HEK293 (cell line): ENCODE results near the gene MRFAP1.

Experiments used
- CTCF ChIA-PET: fragments of 350-600 bp; formaldehyde crosslinking; extraction: SDS; loops from one replicate; lab custom pipeline; 2021; ENCODE audit warnings: antibody characterized with exemption; lab: Yijun Ruan, JAX
- POLR2A ChIA-PET: fragments of 300-600 bp; formaldehyde crosslinking; extraction: SDS; loops from one replicate; lab custom pipeline; 2020; ENCODE audit warnings: antibody characterized with exemption, inconsistent platforms; lab: Yijun Ruan, JAX
- H3K27ac ChIP-seq: fragments of 200-500 bp; sonication (Bioruptor generic); 2 replicates; pipeline ENCODE4 v1.5.1; 2014; ENCODE audit warnings: low read depth, low read length, control low read depth, inconsistent platforms; ENCODE audit errors: extremely low read depth
- H3K36me3 ChIP-seq, 2 experiments: fragments of 200-500 bp in 1 of 2; sonication (Bioruptor generic) in 1 of 2; 1 replicate in 1 of 2; 2 replicates in 1 of 2; pipeline ENCODE4 v1.5.1; 2014 to 2017; ENCODE audit warnings: inconsistent platforms in 2 of 2, low read length in 2 of 2; ENCODE audit not compliant: control insufficient read depth in 2 of 2, insufficient read depth in 1 of 2
- H3K4me1 ChIP-seq: fragments of 200-500 bp; sonication (Bioruptor generic); 2 replicates; pipeline ENCODE4 v1.5.1; 2014; ENCODE audit warnings: mild to moderate bottlenecking, low read length, inconsistent platforms; ENCODE audit not compliant: control insufficient read depth, insufficient read depth
- H3K4me3 ChIP-seq: 2 replicates; pipeline ENCODE4 v1.5.1; 2011; ENCODE audit warnings: low read depth, mild to moderate bottlenecking, control low read depth, low read length, moderate library complexity
- H3K9me3 ChIP-seq: fragments of 200-500 bp; sonication (Bioruptor generic); 2 replicates; pipeline ENCODE4 v1.5.1; 2014; ENCODE audit warnings: low read depth, low read length, inconsistent platforms; ENCODE audit not compliant: control insufficient read depth, insufficient read depth
- AEBP2 ChIP-seq: fragments of 450-650 bp; formaldehyde crosslinking; IDR thresholded peaks from 2 replicates; pipeline ENCODE4 v1.5.1; 2016; ENCODE audit warnings: missing biosample characterization, missing genetic modification characterization, borderline replicate concordance
- CTCF ChIP-seq: fragments of 450-650 bp; formaldehyde crosslinking; IDR thresholded peaks from 2 replicates; pipeline ENCODE4 v1.5.1; 2016; ENCODE audit warnings: missing biosample characterization, missing genetic modification characterization
- GLIS1 ChIP-seq: fragments of 450-650 bp; formaldehyde crosslinking; IDR thresholded peaks from 2 replicates; pipeline ENCODE4 v1.5.1; 2016; ENCODE audit warnings: missing biosample characterization, missing genetic modification characterization
- REPIN1 ChIP-seq: fragments of 450-650 bp; formaldehyde crosslinking; IDR thresholded peaks from 2 replicates; pipeline ENCODE4 v1.5.1; 2017; ENCODE audit warnings: missing biosample characterization, missing genetic modification characterization, low read depth
- SP7 ChIP-seq: fragments of 450-650 bp; formaldehyde crosslinking; IDR thresholded peaks from 2 replicates; pipeline ENCODE4 v1.5.1; 2016; ENCODE audit warnings: missing biosample characterization, missing genetic modification characterization
- TSHZ1 ChIP-seq: fragments of 450-650 bp; formaldehyde crosslinking; IDR thresholded peaks from 2 replicates; pipeline ENCODE4 v1.5.1; 2016; ENCODE audit warnings: missing biosample characterization, missing genetic modification characterization, borderline replicate concordance
- ZNF114 ChIP-seq: fragments of 450-650 bp; formaldehyde crosslinking; IDR thresholded peaks from 2 replicates; pipeline ENCODE4 v1.5.0; 2017; ENCODE audit warnings: missing biosample characterization, missing genetic modification characterization
- ZNF138 ChIP-seq: fragments of 450-650 bp; formaldehyde crosslinking; IDR thresholded peaks from 2 replicates; pipeline ENCODE4 v1.5.1; 2016; ENCODE audit warnings: missing biosample characterization, missing genetic modification characterization, borderline replicate concordance
- ZNF211 ChIP-seq: fragments of 450-650 bp; formaldehyde crosslinking; IDR thresholded peaks from 2 replicates; pipeline ENCODE4 v1.5.1; 2016; ENCODE audit warnings: low read depth, missing biosample characterization, missing genetic modification characterization
- ZNF214 ChIP-seq: fragments of 450-650 bp; formaldehyde crosslinking; IDR thresholded peaks from 2 replicates; pipeline ENCODE4 v1.5.1; 2017; ENCODE audit warnings: missing biosample characterization, mild to moderate bottlenecking, missing genetic modification characterization, borderline replicate concordance
- ZNF221 ChIP-seq: fragments of 450-650 bp; formaldehyde crosslinking; IDR thresholded peaks from 2 replicates; pipeline ENCODE4 v1.5.1; 2017; ENCODE audit warnings: missing biosample characterization, missing genetic modification characterization, borderline replicate concordance
- ZNF248 ChIP-seq: fragments of 450-650 bp; formaldehyde crosslinking; IDR thresholded peaks from 2 replicates; pipeline ENCODE4 v1.5.1; 2017; ENCODE audit warnings: missing biosample characterization, missing genetic modification characterization
- ZNF416 ChIP-seq: fragments of 450-650 bp; formaldehyde crosslinking; IDR thresholded peaks from 2 replicates; pipeline ENCODE4 v1.5.1; 2016; ENCODE audit warnings: missing biosample characterization, missing genetic modification characterization
- ZNF433 ChIP-seq: fragments of 450-650 bp; formaldehyde crosslinking; IDR thresholded peaks from 2 replicates; pipeline ENCODE4 v1.5.1; 2016; ENCODE audit warnings: missing biosample characterization, missing genetic modification characterization, low read depth
- ZNF473 ChIP-seq: fragments of 450-650 bp; formaldehyde crosslinking; IDR thresholded peaks from 2 replicates; pipeline ENCODE4 v1.5.1; 2017; ENCODE audit warnings: missing biosample characterization, missing genetic modification characterization
- ZNF501 ChIP-seq: fragments of 450-650 bp; formaldehyde crosslinking; IDR thresholded peaks from 2 replicates; pipeline ENCODE4 v1.5.1; 2016; ENCODE audit warnings: missing biosample characterization, missing genetic modification characterization
- ZNF596 ChIP-seq: fragments of 450-650 bp; IDR thresholded peaks from 2 replicates; pipeline ENCODE4 v1.5.0; 2018; ENCODE audit warnings: missing biosample characterization, mild to moderate bottlenecking, missing genetic modification characterization, moderate library complexity
- ZNF610 ChIP-seq: fragments of 450-650 bp; formaldehyde crosslinking; IDR thresholded peaks from 2 replicates; pipeline ENCODE4 v1.5.1; 2016; ENCODE audit warnings: missing biosample characterization, missing genetic modification characterization, borderline replicate concordance
- ZNF626 ChIP-seq: fragments of 450-650 bp; sonication (Bioruptor Pico); formaldehyde crosslinking; IDR thresholded peaks from 2 replicates; pipeline ENCODE4 v1.5.1; 2018; ENCODE audit warnings: missing biosample characterization, missing genetic modification characterization, inconsistent platforms
- ZNF658 ChIP-seq: fragments of 450-650 bp; formaldehyde crosslinking; IDR thresholded peaks from 2 replicates; pipeline ENCODE4; 2016; ENCODE audit warnings: missing biosample characterization, missing genetic modification characterization
- ZNF785 ChIP-seq: fragments of 450-650 bp; formaldehyde crosslinking; IDR thresholded peaks from 2 replicates; pipeline ENCODE4 v1.5.1; 2016; ENCODE audit warnings: missing biosample characterization, missing genetic modification characterization
- TF ChIP-seq, protein P1 (sequence below): fragments of 450-650 bp; formaldehyde crosslinking; IDR thresholded peaks from 2 replicates; pipeline ENCODE4 v1.5.1; 2016; ENCODE audit warnings: missing biosample characterization, missing genetic modification characterization
- TF ChIP-seq, protein P2 (sequence below): fragments of 450-650 bp; formaldehyde crosslinking; IDR thresholded peaks from 2 replicates; pipeline ENCODE4; 2016; ENCODE audit warnings: missing biosample characterization, missing genetic modification characterization

MRFAP1 gene

GRCh38 chr4:6622744-6623143 lies 17.7 kb upstream of the MRFAP1 start:
- no peaks in the 10 kb centered on the region for H3K4me1 ChIP-seq
- no peaks in the 10 kb centered on the region for H3K9me3 ChIP-seq
- TF ChIP-seq ZNF658 (tag by site-specific recombination): no peak
- TF ChIP-seq ZNF211 (tag by site-specific recombination): no peak
- TF ChIP-seq REPIN1 (tag by site-specific recombination): no peak
- TF ChIP-seq ZNF596 (tag by site-specific recombination): no peak
- TF ChIP-seq ZNF626 (tag by site-specific recombination): no peak
- TF ChIP-seq ZNF114 (tag by site-specific recombination): no peak
- TF ChIP-seq ZNF214 (tag by site-specific recombination): no peak
- TF ChIP-seq, protein P1, sequence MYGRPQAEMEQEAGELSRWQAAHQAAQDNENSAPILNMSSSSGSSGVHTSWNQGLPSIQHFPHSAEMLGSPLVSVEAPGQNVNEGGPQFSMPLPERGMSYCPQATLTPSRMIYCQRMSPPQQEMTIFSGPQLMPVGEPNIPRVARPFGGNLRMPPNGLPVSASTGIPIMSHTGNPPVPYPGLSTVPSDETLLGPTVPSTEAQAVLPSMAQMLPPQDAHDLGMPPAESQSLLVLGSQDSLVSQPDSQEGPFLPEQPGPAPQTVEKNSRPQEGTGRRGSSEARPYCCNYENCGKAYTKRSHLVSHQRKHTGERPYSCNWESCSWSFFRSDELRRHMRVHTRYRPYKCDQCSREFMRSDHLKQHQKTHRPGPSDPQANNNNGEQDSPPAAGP (tag by site-specific recombination): no peak
- TF ChIP-seq ZNF785: no peak
- TF ChIP-seq TSHZ1 (tag by site-specific recombination): no peak
- TF ChIP-seq ZNF248 (tag by site-specific recombination): no peak
- TF ChIP-seq, protein P2, sequence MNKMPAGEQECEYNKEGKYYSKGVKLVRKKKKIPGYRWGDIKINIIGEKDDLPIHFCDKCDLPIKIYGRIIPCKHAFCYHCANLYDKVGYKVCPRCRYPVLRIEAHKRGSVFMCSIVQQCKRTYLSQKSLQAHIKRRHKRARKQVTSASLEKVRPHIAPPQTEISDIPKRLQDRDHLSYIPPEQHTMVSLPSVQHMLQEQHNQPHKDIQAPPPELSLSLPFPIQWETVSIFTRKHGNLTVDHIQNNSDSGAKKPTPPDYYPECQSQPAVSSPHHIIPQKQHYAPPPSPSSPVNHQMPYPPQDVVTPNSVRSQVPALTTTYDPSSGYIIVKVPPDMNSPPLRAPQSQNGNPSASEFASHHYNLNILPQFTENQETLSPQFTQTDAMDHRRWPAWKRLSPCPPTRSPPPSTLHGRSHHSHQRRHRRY (tag by site-specific recombination): no peak
- no peak for TF ChIP-seq ZNF416 (tag by site-specific recombination)
- no peak for TF ChIP-seq ZNF610
- no peak for TF ChIP-seq AEBP2 (tag by site-specific recombination)
- no peak for TF ChIP-seq ZNF138 (tag by site-specific recombination)
- TF ChIP-seq ZNF221 (tag by site-specific recombination): no peak
- no peak for TF ChIP-seq GLIS1 (tag by site-specific recombination)
- TF ChIP-seq ZNF473 (tag by site-specific recombination): no peak
- no peak overlapping the region for H3K4me3 ChIP-seq
- peaks cover 0 to 7% of the 10 kb centered on the region in 2 experiments; a peak in 1 of 3 replicates for H3K36me3 ChIP-seq
- ChIA-PET CTCF (interaction anchor here (0.6 kb wide), 1 partner anchor 16 kb away, joined by 3 read pairs; no protein-coding TSS in a partner anchor), POLR2A (no interaction called here)
- no peak overlapping the region for H3K27ac ChIP-seq

DNA sequence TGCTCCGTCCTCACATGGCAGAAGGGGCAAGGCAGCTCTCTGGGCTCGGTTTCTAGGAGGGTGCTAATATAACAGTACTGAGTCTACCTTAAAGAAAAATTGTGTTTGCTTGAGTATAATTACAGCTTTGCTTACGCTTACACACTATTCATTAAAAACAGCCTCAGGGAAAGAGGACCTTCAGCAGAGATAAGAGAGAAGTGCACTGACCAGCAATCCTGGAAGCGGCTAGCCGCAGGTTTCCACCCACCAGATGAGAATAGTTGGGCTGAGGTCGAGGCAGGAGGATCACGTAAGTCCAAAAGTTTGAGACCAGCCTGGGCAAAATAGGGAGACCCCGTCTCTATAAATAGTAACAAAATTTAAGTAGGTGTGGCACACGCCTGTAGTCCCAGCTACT lies 15.2 kb upstream of the MRFAP1 start:
- no peaks in the 10 kb centered on the region for H3K9me3 ChIP-seq
- H3K27ac ChIP-seq: no peak overlapping the region
- POLR2A ChIA-PET: interaction anchor here (0.7 kb wide), 1 partner anchor 12 kb away, joined by 4 read pairs; no protein-coding TSS in a partner anchor
- H3K4me1 ChIP-seq: no peaks in the 10 kb centered on the region
- no peak overlapping the region for H3K4me3 ChIP-seq
- TF ChIP-seq CTCF (tag by site-specific recombination) (no peak), ZNF433 (tag by site-specific recombination) (no peak), GLIS1 (tag by site-specific recombination) (no peak), SP7 (peak; percentile 83), ZNF501 (tag by site-specific recombination) (no peak)
- TF ChIP-seq, protein P1 (tag by site-specific recombination): no peak
- no peaks in the 10 kb centered on the region for H3K36me3 ChIP-seq
- CTCF ChIA-PET: no interaction called here
